HG02943 (cell line): ENCODE data around the gene MYO1D.
"Not testable (repeated sequence)": the region's sequence is repeated elsewhere in the genome, so short reads cannot be mapped to it uniquely, and the experiment has no call there.

Source experiments
- ATAC-seq: cut with Tn5 transposase; IDR thresholded peaks from one replicate; pipeline ENCODE4 v1.9.1; 2021; ENCODE audit warnings: mild to moderate bottlenecking, low read depth, moderate library complexity; ENCODE audit not compliant: unreplicated experiment

MYO1D gene

GRCh38 chr17:32896647-32897258, 19.8 kb upstream of the MYO1D start:
- no peak for ATAC-seq

- ATAC-seq = no peak
Measured at GRCh38 chr17:32894245-32894644, 17.3 kb upstream of the MYO1D start.

- not testable (repeated sequence) for ATAC-seq
Measured at GRCh38 chr17:32887410-32887809, 10.5 kb upstream of the MYO1D start.

GRCh38 chr17:32886951-32887350, 10.0 kb upstream of the MYO1D start:
- not testable (repeated sequence) for ATAC-seq

- ATAC-seq = no peak
Measured at GRCh38 chr17:32882734-32883133, 5.8 kb upstream of the MYO1D start.

GRCh38 chr17:32882029-32882428, 5.1 kb upstream of the MYO1D start:
- ATAC-seq = no peak

- ATAC-seq = no peak
Measured at GRCh38 chr17:32880671-32881453, 3.9 kb upstream of the MYO1D start.

- ATAC-seq = no peak
Measured at GRCh38 chr17:32879134-32879533, 2.2 kb upstream of the MYO1D start.

GRCh38 chr17:32878211-32878610, 1.3 kb upstream of the MYO1D start:
- ATAC-seq = no peak

- ATAC-seq = peak; percentile 75
Measured at GRCh38 chr17:32877164-32877764, 340 bp upstream of the MYO1D start.

GRCh38 chr17:32875923-32876416, 954 bp downstream of the MYO1D start:
- ATAC-seq = no peak

GRCh38 chr17:32875230-32875917, 1.6 kb downstream of the MYO1D start:
- no peak for ATAC-seq

GRCh38 chr17:32873114-32873513, 3.8 kb downstream of the MYO1D start:
- ATAC-seq = no peak

GRCh38 chr17:32871746-32872145, 5.2 kb downstream of the MYO1D start:
- ATAC-seq = no peak

- ATAC-seq = no peak
Measured at GRCh38 chr17:32870969-32871368, 6.0 kb downstream of the MYO1D start.

- ATAC-seq = no peak
Measured at GRCh38 chr17:32870027-32870670, 6.8 kb downstream of the MYO1D start.

- ATAC-seq = no peak
Measured at GRCh38 chr17:32869345-32870026, 7.4 kb downstream of the MYO1D start.

- no peak for ATAC-seq
Measured at GRCh38 chr17:32865141-32865540, 11.8 kb downstream of the MYO1D start.

GRCh38 chr17:32863559-32863958, 13.4 kb downstream of the MYO1D start:
- ATAC-seq = no peak

- no peak for ATAC-seq
Measured at GRCh38 chr17:32862940-32863339, 14.0 kb downstream of the MYO1D start.
